ENCODE data around the gene HOXA7.

DNA sequence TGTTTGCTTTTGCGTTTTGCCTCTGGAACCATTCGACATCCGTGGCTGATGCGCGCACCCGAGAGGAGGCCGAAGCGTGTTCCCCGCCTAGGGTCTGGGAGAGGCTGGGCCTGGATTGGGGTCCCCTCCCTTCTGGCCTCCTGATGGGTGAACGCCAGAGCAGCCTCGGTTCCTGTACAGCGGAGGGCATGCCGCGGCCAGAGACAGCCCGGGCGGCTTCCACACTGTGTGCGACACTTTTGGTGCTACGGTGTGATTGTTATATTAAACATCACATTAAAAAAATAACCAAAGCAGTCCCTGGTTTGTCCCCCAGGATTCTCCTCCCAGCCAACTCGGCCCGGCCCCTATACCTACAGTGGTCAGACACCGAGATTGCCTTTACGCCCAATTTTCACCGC lies 3.7 kb upstream of the HOXA7 start:
- TF ChIP-seq, protein P1, sequence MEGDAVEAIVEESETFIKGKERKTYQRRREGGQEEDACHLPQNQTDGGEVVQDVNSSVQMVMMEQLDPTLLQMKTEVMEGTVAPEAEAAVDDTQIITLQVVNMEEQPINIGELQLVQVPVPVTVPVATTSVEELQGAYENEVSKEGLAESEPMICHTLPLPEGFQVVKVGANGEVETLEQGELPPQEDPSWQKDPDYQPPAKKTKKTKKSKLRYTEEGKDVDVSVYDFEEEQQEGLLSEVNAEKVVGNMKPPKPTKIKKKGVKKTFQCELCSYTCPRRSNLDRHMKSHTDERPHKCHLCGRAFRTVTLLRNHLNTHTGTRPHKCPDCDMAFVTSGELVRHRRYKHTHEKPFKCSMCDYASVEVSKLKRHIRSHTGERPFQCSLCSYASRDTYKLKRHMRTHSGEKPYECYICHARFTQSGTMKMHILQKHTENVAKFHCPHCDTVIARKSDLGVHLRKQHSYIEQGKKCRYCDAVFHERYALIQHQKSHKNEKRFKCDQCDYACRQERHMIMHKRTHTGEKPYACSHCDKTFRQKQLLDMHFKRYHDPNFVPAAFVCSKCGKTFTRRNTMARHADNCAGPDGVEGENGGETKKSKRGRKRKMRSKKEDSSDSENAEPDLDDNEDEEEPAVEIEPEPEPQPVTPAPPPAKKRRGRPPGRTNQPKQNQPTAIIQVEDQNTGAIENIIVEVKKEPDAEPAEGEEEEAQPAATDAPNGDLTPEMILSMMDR (IDR thresholded peaks at IDR 0.05; ENCODE audit: low read depth, low read length, poor library complexity, severe bottlenecking): no peak
- no peak for TF ChIP-seq EZH2phosphoT487 (IDR thresholded peaks at IDR 0.05; ENCODE audit: borderline replicate concordance, low read length)
